NOMO-1 treated with dmso at 0.1 percent for 144 hours (cell line): Measurements from ENCODE around the gene LINC00632.

ENCODE experiments used
- DNase-seq: peaks from one replicate; lab custom pipeline; 2025; ENCODE audit not compliant: unreplicated experiment; lab: John Stamatoyannopoulos, UW

LINC00632 gene

DNA sequence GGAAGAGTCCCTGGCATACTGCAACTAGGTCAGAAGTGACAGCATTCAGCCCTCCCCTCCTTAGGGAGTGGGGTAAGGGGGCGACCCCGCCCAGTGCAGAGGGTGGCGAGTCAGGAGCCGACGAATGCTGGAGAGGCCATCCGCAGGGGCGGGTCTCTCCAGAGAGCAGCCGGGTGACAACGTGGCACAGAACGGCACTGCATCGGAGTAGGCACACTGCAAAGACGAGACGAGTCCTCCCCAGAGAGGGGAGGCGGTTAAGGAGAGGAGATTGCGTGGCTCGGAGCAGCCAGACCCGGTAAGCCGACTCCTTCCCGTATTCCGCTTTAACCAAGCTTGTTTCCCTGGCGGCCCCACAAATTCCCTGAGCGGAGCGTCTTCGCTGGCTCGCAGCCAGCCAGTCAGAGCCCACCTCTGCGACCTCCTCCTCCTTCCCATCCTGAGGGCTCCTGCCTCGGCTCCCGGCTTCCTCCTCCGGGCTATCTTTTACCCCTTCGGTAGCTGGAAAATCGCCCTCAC is 54.9 kb downstream of the LINC00632 start:
- DNase-seq = no peak

DNA sequence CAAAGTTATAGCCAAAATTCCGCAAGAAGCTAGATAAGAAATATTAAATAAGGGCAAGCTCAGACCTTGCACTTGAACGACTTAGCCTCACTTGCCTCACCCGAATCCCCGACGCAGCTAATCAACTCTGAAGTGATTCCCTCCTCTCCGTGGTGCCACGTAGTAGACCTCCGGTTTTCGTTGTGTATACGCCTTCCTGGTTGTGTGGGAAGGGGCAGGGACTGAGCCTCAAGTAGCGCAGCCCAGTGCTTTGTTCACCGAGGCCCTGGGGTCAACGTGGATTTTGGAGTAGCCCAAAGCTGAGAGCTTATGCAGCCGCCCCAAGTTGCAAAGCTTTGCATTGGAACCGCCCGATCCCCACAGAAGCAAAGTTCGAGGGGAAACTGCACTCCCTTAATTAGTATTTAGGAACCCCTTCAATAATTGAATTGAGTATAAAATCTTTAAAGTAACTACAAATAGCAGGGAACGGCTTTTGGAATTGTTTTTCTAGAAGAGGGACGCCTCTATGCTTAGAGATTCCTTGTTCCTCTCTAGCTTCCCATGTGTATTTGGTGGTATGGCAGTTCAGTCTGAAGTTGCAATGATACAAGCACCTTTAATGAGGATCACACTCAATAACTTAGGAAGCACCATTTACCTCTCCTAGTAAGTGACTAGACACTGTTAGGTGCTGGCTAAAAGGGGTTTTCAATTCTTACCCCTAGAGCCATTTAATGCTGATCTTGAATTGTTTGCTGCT is 55.7 kb downstream of the LINC00632 start:
- no peak for DNase-seq

GRCh38 chrX:140766024-140766611 is 56.6 kb downstream of the LINC00632 start:
- no peak for DNase-seq

GRCh38 chrX:140767646-140768045 is 58.1 kb downstream of the LINC00632 start:
- DNase-seq = no peak

GRCh38 chrX:140775211-140775610 is 65.7 kb downstream of the LINC00632 start:
- no peak for DNase-seq

- no peak for DNase-seq
Observed at GRCh38 chrX:140776320-140776719, 66.8 kb downstream of the LINC00632 start.

- no peak for DNase-seq
Observed at GRCh38 chrX:140794642-140795041, 85.1 kb downstream of the LINC00632 start.

- no peak for DNase-seq
Observed at GRCh38 chrX:140799216-140799615, 89.7 kb downstream of the LINC00632 start.

DNA sequence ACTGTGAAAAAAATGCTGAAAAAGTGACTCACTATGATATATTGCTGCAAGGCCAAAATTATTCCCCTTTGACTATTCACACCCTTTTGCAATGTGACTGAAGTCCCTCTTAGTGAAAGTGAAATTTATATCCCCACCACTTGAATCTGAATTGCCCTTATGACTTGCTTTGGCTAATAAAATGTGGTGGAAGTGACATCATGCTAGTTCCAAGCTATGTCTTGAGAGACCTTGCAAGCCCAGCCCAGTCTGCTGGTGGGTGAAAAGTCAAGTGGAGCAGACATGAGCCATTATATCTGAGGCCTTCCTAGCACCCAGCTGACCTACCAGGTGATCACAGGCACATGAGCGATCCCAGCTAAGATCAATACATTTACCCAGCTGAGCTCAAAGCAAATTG is 94.7 kb downstream of the LINC00632 start:
- no peak for DNase-seq

DNA sequence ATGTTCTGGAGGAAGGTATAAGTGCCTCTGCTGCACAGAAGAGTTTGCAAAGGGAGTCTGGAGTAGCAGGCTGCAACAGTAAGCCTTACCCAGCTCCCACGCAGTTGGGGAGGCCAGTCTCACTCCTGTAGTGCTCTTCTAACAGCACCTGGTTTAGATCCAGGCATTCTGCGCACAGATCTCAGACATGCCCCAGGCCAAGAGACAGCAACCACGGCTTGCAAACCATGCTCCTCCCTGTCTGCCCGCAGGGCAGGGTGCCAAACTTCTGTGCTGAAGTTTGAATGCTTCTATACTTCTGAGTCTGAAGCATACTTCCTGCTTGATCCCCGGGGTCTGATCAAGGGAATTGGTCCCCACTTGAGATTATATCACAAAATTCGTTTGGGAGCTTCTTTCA is 106.3 kb downstream of the LINC00632 start:
- no peak for DNase-seq

GRCh38 chrX:140817943-140818342 is 108.4 kb downstream of the LINC00632 start:
- no peak for DNase-seq

GRCh38 chrX:140821280-140821679 is 111.7 kb downstream of the LINC00632 start:
- no peak for DNase-seq

- DNase-seq = no peak
Observed at GRCh38 chrX:140822184-140822583, 112.6 kb downstream of the LINC00632 start.

DNA sequence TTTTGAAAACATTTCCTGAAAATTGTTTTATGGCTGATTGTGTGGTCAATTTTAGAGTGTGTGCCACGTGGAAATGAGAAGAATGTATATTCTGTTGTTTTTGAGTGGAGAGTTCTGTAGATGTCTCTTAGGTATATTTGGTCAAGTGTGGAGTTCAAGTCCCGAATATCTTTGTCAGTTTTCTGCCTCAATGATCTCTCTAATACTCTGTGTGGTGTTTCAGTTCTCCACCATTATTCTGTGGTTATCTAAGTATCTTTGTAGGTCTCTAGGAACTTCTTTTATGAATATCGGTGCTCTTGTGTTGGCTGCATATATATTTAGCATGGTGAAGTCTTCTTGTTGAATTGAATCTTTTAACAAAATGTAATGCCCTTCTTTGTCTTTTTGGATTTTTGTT is 113.3 kb downstream of the LINC00632 start:
- DNase-seq = no peak

DNA sequence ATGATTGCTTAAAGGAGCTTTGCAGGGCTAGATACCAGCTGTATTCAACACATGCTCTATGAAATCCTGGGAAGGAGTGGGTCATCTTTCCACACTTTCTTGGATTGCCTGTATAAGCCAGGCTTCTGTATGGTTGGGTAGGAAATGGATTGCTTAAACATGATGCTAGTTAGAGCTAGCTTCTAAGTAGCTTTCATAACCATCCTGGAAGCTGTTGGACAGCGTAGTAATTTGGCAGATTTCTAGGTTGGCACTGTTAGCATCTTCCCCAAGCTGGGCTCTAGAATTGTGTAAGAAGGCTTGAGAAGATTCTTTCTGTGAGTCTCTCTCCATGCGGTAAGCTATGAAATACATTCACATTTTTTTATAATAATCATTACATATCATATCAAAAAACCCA is 127.3 kb downstream of the LINC00632 start:
- DNase-seq = no peak
